GM12892 (cell line): ENCODE data around the gene C4orf33.

Source experiments
- POLR2A ChIP-seq: IDR thresholded peaks from 2 replicates; pipeline ENCODE4 v1.6.1; 2011; ENCODE audit warnings: low read depth, low read length, control low read depth
- POLR2AphosphoS5 ChIP-seq: IDR thresholded peaks from 2 replicates; pipeline ENCODE4 v1.6.1; 2011; ENCODE audit warnings: low read depth, low read length, control low read depth
- TAF1 ChIP-seq: IDR thresholded peaks from 2 replicates; pipeline ENCODE4 v1.6.1; 2011; ENCODE audit warnings: low read depth, mild to moderate bottlenecking, control low read depth, low read length, borderline replicate concordance

DNA sequence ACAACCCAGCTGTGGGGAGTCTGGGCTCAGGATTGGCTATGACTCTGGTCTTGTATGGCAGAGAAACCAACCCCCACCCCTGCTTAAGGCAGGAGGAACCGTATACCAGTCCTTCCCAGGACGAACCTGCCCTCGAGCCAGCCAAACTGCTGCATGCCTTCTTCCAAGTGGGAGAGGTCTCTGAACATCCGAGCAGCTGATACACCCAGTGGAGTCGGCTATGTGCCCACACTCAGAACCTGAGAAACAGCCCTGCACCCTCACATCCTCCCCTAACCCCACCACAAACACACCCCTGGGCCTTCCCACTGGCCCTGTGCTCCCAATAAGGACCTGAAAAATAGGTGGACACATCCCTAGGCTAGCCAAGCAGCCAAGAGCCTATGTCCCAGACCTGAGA lies 21.8 kb downstream of the C4orf33 start:
- no peak for TF ChIP-seq POLR2A
- TF ChIP-seq TAF1, result no peak
- TF ChIP-seq POLR2AphosphoS5, result no peak
